GM21529 (cell line): ENCODE data around the gene DGKZ.

Experiments
- ATAC-seq: cut with Tn5 transposase; IDR thresholded peaks from one replicate; pipeline ENCODE4 v1.9.1; 2021; ENCODE audit not compliant: unreplicated experiment

The DGKZ gene

GRCh38 chr11:46391578-46392420, 44.5 kb downstream of the DGKZ start, which contains the start of gene CHRM4:
Gene CHRM4, minus strand, starts transcription at chr11:46391776. Its CDS starts 5,219 bp downstream, at chr11:46386557.
- no peak for ATAC-seq

DNA sequence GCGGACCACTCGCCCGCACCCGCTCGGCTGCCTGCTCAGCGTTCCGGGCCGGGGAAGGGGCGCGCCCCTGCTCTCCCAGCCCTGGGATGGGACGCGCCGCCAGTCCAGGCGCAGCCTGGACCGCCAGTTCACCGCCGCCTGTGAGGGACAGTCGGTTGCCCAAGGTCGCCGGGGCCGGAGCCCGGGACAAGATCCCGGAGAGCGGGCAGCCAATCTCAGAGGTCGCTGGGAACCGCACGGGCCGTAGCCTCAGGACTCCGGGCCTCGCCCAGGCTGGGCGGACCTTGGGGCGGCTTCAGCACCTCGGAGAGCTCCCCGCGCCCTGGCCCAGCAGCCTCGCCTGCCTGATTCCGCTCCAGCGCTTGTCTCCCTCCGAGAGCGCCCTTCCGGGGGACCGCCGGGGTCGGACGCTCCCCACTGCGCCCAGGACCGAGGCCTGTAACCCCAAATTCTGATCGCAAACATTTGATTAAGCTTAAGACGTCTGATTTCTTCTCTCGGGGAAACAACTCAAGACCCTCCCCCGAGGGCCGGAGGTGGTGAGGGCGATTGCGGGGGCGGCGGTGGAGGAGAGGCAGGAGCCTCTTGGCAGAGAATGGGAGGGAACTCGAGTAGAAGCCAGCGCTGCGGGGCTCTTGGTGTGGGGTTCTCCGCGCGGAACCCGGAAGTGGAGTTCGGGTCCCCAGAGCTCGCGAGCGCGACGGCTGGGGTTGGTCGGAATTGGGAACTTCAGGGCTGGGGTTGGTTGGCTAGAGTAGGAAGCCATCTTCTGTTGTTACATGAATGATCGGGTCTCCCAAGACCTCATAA, 45.4 kb downstream of the DGKZ start:
- peak; percentile 67 for ATAC-seq

- ATAC-seq, result no peak
These were observed 46.0 kb downstream of the DGKZ start for GRCh38 chr11:46393231-46393616.

- no peak for ATAC-seq
These were observed 46.5 kb downstream of the DGKZ start for GRCh38 chr11:46393759-46394158.

GRCh38 chr11:46397526-46397925, 50.3 kb downstream of the DGKZ start:
- ATAC-seq, result no peak

DNA sequence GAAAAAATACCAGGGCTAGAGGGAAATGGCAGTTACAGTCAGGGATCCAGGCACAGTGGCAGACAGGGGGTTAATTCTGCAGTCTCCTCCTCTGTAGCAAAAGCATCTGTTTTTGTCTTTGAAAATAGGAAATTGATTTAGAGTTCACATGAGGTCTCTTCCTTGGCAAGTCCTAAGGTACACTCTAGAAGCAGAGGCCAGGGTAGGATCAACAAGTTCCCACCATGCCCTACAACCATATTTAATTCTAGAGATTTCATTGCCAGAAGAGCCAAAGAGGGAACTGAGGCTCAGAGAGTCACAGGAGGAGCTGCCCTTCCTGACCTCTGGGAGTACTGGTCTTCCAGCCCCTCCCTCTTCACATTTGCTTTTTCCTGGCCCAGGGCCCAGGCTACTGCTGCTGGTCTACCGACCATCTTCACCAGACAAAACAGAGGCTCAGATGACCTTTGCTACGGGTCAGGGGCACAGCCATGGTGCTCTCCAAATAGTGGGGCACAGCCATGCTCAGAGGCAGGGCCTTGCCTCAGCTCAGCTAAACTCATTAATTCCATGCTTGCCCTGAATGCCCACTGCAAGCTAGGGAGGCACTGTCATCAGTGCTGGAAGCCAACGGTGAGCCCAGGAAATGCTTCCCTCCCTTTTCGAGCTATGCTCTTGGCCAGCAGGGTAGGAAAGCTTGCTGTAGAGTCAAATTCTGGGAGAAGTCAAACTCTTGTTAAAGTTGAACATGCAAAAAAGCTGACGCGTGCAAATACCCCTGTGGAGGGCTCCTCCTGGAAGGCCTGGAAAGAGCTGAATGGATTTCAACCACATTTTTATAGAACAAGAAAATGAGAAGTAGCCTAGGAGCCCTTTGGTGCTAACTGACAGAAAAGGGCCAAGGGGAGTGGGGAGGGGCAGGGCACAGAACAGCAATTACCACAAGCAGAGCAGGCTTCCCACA, 56.0 kb downstream of the DGKZ start:
- ATAC-seq, result no peak

GRCh38 chr11:46404476-46405017, 57.3 kb downstream of the DGKZ start:
- ATAC-seq, result no peak

DNA sequence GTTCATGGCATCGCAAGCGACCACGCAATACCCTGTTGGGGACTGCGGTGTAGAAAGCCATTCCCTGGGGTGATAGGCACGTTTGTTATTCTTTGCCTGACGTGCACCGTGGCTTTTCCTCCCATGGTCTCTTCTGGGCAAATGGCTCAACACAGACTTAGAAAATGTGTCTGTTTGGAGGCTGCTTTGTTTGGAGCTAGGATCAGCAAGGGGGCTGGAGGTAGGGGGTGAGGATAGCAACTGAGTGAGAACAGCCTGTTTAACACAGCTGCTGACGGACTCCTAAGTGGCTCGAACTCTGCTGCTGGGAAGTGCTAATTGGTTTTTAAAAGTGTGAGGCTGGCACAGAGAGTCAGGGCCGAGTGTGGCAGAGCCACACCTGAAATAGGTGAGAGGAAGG, 60.4 kb downstream of the DGKZ start:
- ATAC-seq, result no peak

DNA sequence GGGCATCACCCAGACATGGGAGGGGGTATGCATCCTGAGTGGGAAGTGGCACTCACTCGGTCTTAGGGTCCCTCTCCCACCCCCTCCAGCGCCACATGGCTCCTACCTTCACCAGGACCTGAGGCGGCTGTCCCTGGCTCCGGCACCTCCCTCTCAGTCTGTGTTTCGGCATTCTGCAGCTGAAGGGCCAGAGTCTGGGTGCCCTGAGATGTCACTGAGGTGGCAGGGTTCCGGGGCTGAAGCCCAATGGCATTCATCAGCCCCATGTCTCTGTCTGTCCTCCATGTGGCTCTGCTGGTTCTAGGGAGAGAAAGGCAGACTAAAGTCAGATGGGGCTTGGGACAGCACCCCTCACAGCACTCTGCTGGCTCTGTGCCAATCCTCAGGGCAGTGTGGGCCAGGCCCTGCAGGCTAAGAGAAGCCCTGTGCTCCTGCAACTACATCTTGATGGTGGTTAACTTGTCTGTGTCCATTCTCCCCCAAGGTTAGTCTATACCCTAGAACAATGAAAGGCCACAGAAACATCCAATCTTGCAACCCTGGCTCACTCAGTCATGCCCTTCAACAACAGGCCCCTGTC, 61.2 kb downstream of the DGKZ start:
- no peak for ATAC-seq

DNA sequence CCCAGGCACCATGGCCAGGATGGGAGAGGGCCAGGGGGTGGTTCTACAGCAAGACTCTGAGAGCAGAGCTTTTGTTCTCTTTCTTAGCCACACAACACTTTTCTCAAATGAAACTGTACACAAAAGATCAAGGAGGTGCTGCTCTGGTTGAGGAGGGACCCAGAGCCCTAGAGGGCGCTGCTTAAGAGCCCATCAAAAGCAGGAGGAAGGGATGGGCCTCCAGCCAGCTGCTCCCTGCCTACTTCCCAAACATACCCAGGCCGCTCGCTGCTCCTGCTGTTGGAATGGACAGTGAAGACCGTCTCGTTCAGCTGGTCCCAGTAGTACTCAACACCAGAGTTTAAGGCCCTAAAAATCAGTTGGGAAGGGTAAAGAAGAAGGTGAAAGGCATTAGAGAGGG, 62.8 kb downstream of the DGKZ start:
- ATAC-seq, result no peak

DNA sequence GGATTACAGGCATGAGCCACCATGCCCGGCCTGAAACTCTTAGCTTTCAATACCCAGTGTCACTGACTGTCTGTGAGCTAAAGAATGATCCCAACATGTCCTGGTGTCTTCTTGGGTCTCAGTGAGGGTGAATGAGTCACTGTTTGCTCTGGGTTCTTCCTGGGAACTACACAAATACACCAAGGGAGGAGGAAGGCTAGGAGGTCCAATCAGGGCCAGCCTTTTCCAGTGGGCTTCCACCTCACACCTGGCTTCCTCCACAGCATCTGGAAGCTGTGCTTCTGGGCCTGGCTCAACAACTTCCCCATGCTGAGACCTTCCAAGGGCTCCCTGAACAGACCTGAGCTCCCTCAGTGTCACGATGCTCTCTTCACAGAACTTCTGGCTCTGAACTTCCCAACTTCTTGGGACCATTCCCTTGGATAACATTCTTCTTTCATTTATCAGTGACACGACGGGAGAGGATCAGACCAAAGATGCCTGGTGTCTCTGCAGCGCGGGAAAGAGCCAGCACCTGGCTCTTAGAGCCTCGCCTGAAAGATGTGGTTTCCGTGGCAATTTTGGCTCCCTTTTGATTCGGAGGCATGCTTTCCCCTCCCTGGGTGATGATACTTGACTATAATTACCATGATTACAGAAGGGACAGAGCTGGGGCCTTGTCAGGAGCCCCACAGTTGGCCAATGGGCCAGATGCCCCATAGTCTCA, 66.7 kb downstream of the DGKZ start:
- no peak for ATAC-seq

- ATAC-seq, result no peak
These were observed 67.2 kb downstream of the DGKZ start for GRCh38 chr11:46414466-46414796.

GRCh38 chr11:46414879-46415278, 67.6 kb downstream of the DGKZ start:
- no peak for ATAC-seq

GRCh38 chr11:46417711-46418110, 70.4 kb downstream of the DGKZ start:
- ATAC-seq, result no peak

- ATAC-seq, result no peak
These were observed 71.5 kb downstream of the DGKZ start for GRCh38 chr11:46418751-46419150.

DNA sequence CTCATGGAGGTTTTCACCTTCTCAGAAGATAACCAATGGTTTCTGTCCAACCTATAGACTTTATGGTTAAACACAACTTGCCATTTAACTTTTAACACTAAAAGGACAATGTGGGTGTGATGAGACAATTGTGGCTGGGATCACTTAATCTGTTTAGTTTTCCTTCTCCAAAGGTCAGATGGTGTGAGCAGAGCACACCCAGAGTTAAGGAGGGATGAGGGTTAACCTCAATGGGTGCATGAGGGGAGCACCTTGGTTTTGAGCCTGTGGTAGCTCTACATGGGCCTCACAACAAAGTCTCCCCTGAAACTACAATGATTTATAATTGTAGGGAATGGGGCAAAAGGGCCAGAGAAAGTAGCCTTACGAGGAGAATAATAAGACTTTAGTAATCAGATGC, 73.2 kb downstream of the DGKZ start:
- no peak for ATAC-seq

- ATAC-seq, result no peak
These were observed 74.1 kb downstream of the DGKZ start for GRCh38 chr11:46421257-46421880.

DNA sequence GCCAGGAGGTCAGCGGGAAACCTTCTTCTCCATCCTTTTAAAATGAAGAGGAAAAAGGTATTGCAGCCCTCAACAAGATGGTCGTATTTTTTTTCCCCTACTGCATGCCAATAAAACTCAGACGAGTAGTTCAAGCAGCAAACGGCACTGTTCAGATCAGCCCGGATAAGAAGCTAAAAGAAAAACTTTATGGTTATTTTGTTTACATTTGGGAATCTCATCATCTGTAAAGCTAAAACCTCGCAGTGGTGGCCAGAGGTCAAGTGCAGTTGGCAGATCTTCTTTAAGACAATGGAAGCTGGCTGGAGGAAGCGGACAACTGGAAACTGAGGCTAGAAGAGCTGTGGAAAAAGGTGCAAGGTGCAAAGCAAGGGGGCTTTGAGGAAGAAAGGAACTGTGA, 75.3 kb downstream of the DGKZ start:
- ATAC-seq, result no peak

DNA sequence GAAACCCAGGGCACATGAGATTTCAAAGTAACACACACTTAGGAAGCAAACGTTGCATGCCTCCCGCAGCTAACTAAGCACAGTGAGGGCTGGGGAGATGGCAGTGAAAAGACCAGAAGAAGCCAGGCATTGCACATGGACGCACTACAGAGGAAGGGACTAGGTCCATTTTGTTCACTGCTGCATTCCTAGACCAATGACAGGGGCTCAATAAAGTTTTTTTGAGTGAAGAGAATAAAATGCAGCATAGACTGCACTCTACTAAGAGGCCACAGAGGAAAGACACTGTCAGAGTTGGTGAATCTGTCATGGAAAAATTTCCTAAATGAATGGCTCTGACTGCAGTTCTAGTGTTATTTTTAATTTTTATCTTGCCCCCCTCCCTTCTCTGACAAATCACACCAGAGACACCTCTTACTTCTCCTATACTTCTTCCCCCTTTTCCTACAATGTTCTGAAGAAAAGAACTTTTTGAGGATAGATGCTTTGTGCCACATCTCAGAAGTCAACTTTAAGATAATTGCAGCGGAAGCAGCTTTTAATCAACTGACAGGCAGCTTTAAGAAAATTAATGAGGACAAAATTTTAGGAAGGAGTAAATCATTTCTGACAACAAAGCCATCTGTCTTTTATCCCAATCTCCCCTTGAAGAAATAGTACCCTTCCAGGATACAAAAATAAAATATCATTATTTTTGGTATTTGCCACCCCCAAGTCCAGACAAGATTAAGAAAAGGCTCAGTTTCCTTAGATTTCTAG, 79.1 kb downstream of the DGKZ start:
- no peak for ATAC-seq
